BE2C (cell line): ENCODE measurements around the gene STK39. TPM values are rescaled to one million over a fixed set of nuclear protein-coding genes. Genes with fewer than 3 reads are reported as not detected.

Experiments used
- DNase-seq: peaks from one replicate; pipeline ENCODE4 v3.0.0-alpha.2; 2020
- H3K27me3 ChIP-seq: fragments of 250-450 bp; sonication (Bioruptor Pico); 2 replicates; pipeline ENCODE4 v1.5.1; 2020; ENCODE audit warnings: mild to moderate bottlenecking
- H3K36me3 ChIP-seq: fragments of 250-450 bp; sonication (Bioruptor Pico); 2 replicates; pipeline ENCODE4 v1.5.1; 2020; ENCODE audit warnings: mild to moderate bottlenecking
- H3K4me1 ChIP-seq: fragments of 250-450 bp; sonication (Bioruptor Pico); 2 replicates; pipeline ENCODE4 v1.5.1; 2020
- H3K4me3 ChIP-seq: 2 replicates; pipeline ENCODE4 v1.5.1; 2011; ENCODE audit warnings: low read depth, low read length
- H3K9me3 ChIP-seq: fragments of 250-450 bp; sonication (Bioruptor Pico); 2 replicates; pipeline ENCODE4 v1.5.1; 2020
- polyA plus RNA-seq: library from polyadenylated mRNA; unstranded; fragments of >200 nt; gene quantifications from one replicate; pipeline ENCODE4 v1.2.1, GENCODE V29; 2012; ENCODE audit warnings: low read depth, missing spikeins; ENCODE audit not compliant: insufficient read length, insufficient read depth
- TF ChIP-seq, protein P1 (sequence below): IDR thresholded peaks from 2 replicates; pipeline ENCODE4 v1.5.1; 2012; ENCODE audit warnings: mild to moderate bottlenecking, low read depth, low read length

The STK39 gene
- polyA plus RNA-seq: 14.0 TPM

DNA sequence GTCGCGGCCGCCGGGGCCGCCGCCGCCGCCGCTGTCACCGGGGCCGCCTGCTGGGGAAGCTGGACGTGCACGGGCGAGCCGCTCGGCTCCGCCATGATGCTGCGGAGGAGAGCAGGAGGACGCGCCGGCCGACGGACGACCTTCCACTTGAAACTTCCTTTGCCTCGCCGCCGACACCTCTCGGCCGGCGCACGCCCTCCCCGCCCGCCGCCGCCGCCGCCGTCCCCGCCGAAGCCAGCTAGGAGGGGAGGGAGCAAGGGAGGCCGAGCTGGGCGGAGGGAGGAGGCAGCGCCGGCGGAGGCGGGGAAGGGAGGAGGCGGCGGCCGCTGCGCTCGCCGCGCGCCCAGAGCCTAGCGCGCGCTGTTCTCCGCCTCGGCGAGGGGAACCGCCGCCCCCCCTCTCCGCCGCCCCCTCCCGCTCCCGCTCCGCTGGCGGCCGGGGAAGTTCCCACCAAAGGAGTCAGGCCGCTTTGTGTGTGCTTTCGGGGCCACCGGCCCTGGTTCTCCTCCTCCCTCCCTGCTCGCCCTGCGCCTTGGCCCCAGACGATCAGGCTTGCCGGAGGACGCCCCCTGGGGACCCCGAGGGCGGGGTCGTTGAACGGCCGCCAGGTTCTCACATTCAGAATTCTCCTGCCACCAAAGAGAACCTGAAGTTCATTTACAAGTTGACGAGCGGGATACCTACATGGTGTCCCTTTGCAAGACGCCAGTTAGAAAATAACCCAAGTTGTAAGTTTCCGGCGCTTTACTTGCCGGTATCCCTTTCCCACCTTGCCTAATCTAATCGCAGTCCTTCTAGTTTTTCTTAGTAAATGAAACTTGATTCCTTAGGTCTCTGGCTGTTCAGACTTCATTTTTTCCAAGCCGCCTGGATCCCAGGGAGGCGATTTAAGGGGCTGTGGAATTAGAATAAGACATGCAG is at the start of gene STK39:
Gene STK39 (minus strand): TSS at position 255 of the 921 bp plus-strand sequence. CDS start 160 bp downstream, at position 95.
- Histone ChIP-seq H3K4me3 (peak within 1 kb of the TSS; percentile 60), H3K27me3 (no peaks in the 10 kb centered on the region), H3K9me3 (no peaks in the 10 kb centered on the region), H3K36me3 (no peaks in the 10 kb centered on the region), H3K4me1 (no peaks in the 10 kb centered on the region)
- TF ChIP-seq, protein P1, sequence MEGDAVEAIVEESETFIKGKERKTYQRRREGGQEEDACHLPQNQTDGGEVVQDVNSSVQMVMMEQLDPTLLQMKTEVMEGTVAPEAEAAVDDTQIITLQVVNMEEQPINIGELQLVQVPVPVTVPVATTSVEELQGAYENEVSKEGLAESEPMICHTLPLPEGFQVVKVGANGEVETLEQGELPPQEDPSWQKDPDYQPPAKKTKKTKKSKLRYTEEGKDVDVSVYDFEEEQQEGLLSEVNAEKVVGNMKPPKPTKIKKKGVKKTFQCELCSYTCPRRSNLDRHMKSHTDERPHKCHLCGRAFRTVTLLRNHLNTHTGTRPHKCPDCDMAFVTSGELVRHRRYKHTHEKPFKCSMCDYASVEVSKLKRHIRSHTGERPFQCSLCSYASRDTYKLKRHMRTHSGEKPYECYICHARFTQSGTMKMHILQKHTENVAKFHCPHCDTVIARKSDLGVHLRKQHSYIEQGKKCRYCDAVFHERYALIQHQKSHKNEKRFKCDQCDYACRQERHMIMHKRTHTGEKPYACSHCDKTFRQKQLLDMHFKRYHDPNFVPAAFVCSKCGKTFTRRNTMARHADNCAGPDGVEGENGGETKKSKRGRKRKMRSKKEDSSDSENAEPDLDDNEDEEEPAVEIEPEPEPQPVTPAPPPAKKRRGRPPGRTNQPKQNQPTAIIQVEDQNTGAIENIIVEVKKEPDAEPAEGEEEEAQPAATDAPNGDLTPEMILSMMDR: no peak
- DNase-seq: peak; percentile 66

DNA sequence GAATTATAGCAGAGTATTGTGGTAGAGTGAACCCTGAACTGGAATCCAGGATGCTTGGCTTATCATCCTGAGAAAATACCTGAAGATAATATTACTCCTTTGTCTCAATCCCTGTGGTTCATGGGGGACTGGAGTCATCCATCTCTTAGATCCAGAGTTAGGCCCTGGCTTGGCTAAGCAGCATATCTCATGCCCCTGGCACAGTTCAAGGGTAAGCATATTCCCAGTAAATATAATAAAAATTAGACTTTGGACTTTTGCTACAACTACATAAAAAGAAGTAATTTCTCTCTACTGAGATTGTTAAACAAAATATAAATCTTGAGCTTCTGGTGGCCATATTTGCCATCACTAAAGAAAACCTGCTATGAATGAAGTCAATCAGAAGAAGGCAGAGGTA is 47.7 kb upstream of the STK39 start:
- TF ChIP-seq, protein P1: no peak
- no peaks in the 10 kb centered on the region for H3K27me3 ChIP-seq
- no peak for DNase-seq
- no peaks in the 10 kb centered on the region for H3K9me3 ChIP-seq
- no peaks in the 10 kb centered on the region for H3K4me1 ChIP-seq
- no peaks in the 10 kb centered on the region for H3K36me3 ChIP-seq
- no peak overlapping the region for H3K4me3 ChIP-seq

DNA sequence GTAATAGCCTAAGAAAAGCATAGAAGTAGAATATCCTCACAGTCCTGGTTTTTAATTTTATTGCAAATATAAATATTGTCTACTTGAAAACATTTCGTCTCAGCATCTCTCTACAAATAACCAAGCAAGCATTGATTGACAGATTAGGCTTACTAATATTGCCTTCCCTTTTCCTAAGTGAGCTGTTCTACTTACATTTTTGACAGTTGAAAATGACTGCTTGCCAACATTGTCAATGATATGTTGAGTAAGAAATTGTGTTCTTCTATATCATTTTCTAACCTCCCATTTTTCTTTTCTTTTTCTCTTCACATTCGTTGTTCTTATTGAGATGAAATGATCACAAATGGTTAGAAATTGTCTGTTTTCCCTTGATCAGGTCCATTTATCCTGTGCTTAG is 47.0 kb upstream of the STK39 start:
- TF ChIP-seq, protein P1: no peak
- DNase-seq: no peak
- Histone ChIP-seq H3K4me1 (no peaks in the 10 kb centered on the region), H3K9me3 (no peaks in the 10 kb centered on the region), H3K4me3 (no peak overlapping the region), H3K36me3 (no peaks in the 10 kb centered on the region), H3K27me3 (no peaks in the 10 kb centered on the region)

DNA sequence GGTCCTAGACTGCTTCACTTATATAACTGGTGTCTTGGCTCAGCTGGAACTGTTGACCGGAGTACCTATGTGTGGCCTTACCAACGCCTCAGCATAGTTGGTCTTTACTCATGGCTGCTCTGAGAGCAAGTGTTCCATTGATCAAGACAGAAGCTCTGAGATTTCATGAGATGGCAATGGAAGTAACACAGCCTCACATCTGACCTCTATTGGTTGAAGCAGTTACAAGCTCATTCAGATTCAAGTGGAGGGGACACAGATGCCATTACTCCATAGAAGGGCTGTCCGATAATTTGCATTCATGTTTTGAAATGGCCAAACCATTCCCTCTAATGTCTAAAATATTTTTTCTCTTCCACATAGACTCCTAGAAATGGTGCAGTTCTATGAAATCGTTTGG is 46.4 kb upstream of the STK39 start:
- Histone ChIP-seq H3K27me3 (no peaks in the 10 kb centered on the region), H3K36me3 (no peaks in the 10 kb centered on the region), H3K9me3 (no peaks in the 10 kb centered on the region), H3K4me3 (no peak overlapping the region), H3K4me1 (no peaks in the 10 kb centered on the region)
- TF ChIP-seq, protein P1: peak; percentile 26; the same call in 1 of the 2 replicates
- no peak for DNase-seq

DNA sequence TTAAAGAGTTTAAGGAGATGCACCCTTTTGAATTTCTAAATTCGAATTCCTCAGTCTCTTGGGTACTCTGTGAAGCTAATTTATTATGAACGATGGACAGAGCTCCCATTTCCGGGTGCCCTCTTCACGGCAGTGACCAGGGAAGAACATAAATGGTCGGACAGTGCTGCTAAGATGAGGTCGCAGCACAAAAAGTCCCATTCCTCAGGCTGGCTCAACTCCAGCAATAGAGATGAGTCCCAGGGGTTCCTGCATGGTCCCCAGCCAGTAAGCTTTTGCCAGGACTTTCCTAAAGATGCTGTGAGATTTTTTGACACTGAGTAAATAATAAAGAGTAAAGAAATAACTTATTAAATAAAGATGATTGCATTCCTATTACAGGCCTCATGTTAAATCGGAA is 43.0 kb upstream of the STK39 start:
- DNase-seq: no peak
- Histone ChIP-seq H3K4me3 (no peak overlapping the region), H3K9me3 (no peaks in the 10 kb centered on the region), H3K36me3 (no peaks in the 10 kb centered on the region), H3K4me1 (no peaks in the 10 kb centered on the region), H3K27me3 (no peaks in the 10 kb centered on the region)
- TF ChIP-seq, protein P1: no peak

DNA sequence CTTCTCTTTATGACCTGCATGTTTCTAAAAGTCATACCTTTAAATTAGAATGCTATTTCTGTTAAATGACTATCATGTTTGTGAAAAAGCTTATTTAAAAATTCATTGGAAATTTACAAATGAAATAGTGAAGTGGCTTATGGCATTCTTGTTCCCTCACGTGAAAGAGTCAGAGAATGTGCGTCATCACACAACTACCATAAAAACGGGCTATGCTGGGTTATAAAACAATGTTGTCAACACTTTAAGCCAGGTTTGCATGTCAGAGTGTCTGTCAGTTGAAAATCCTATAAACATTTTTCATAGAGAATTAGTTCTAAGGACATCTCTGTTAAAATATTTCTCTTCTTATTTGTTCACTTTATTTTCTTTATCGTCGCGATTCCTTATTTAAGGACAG is 42.5 kb upstream of the STK39 start:
- TF ChIP-seq, protein P1: no peak
- H3K4me3 ChIP-seq: no peak overlapping the region
- DNase-seq: no peak
- H3K4me1 ChIP-seq: no peaks in the 10 kb centered on the region
- H3K36me3 ChIP-seq: no peaks in the 10 kb centered on the region
- H3K27me3 ChIP-seq: no peaks in the 10 kb centered on the region
- no peaks in the 10 kb centered on the region for H3K9me3 ChIP-seq
